ENCODE results near the gene HOXA11.

- TF ChIP-seq CTCF (conservative IDR thresholded peaks at IDR 0.05; ENCODE audit: low read depth, low read length) (no peak), EZH2 (IDR thresholded peaks at IDR 0.05; ENCODE audit: borderline replicate concordance, low read depth, low read length, poor library complexity, severe bottlenecking) (no peak)
These were observed 15.2 kb downstream of the HOXA11 start for GRCh38 chr7:27169658-27170425.

All from A673 (cell line).